ENCODE results near the gene ALG14.

Gene ALG14

GRCh38 chr1:94951509-94952208 is 121.1 kb downstream of the ALG14 start:
- no peaks in the 10 kb centered on the region for H3K36me3 ChIP-seq (ENCODE audit: insufficient read depth, low read length)
- no peak for ATAC-seq (ENCODE audit: insufficient read depth, low read depth)
- H4K20me1 ChIP-seq (ENCODE audit: insufficient read depth, low read length), result no peaks in the 10 kb centered on the region
- peaks cover 17% of the 10 kb centered on the region for H3K4me1 ChIP-seq (ENCODE audit: insufficient read depth, low read length)
- no peak overlapping the region for H3K27ac ChIP-seq (ENCODE audit: low read length)
- H3K27me3 ChIP-seq (ENCODE audit: insufficient read depth, low read length, poor library complexity), result no peaks in the 10 kb centered on the region
- no peak overlapping the region for H3K4me2 ChIP-seq (ENCODE audit: insufficient read depth, low read length)
- DNase-seq, result no peak
- TF ChIP-seq CTCF (IDR thresholded peaks at IDR 0.05; ENCODE audit: borderline replicate concordance, extremely low read depth, low read length, poor library complexity, severe bottlenecking) (no peak), EZH2 (IDR thresholded peaks at IDR 0.05; ENCODE audit: borderline replicate concordance, low read depth, low read length, severe bottlenecking) (no peak)
- no peak overlapping the region for H3K9ac ChIP-seq (ENCODE audit: low read depth, low read length)
- H3K9me3 ChIP-seq (ENCODE audit: insufficient read depth, low read length, severe bottlenecking), result no peaks in the 10 kb centered on the region
- H2AFZ ChIP-seq (ENCODE audit: low read depth, low read length), result no peak overlapping the region
- no peaks in the 10 kb centered on the region for H3K79me2 ChIP-seq (ENCODE audit: insufficient read depth, low read length)
- H3K4me3 ChIP-seq (ENCODE audit: low read depth in 1 of 2, low read length in 2 of 2), result no peak overlapping the region

- Histone ChIP-seq H4K20me1 (ENCODE audit: insufficient read depth, low read length) (no peaks in the 10 kb centered on the region), H3K9me3 (ENCODE audit: insufficient read depth, low read length, severe bottlenecking) (no peaks in the 10 kb centered on the region), H3K36me3 (ENCODE audit: insufficient read depth, low read length) (no peaks in the 10 kb centered on the region), H3K4me1 (ENCODE audit: insufficient read depth, low read length) (peaks cover 17% of the 10 kb centered on the region), H3K79me2 (ENCODE audit: insufficient read depth, low read length) (no peaks in the 10 kb centered on the region), H3K27ac (ENCODE audit: low read length) (no peak overlapping the region), H3K27me3 (ENCODE audit: insufficient read depth, low read length, poor library complexity) (no peaks in the 10 kb centered on the region), H3K9ac (ENCODE audit: low read depth, low read length) (no peak overlapping the region), H3K4me2 (ENCODE audit: insufficient read depth, low read length) (no peak overlapping the region), H2AFZ (ENCODE audit: low read depth, low read length) (no peak overlapping the region), H3K4me3 (ENCODE audit: low read depth in 1 of 2, low read length in 2 of 2) (no peak overlapping the region)
- DNase-seq, result no peak
- TF ChIP-seq CTCF (IDR thresholded peaks at IDR 0.05; ENCODE audit: borderline replicate concordance, extremely low read depth, low read length, poor library complexity, severe bottlenecking) (no peak), EZH2 (IDR thresholded peaks at IDR 0.05; ENCODE audit: borderline replicate concordance, low read depth, low read length, severe bottlenecking) (no peak)
- ATAC-seq (ENCODE audit: insufficient read depth, low read depth), result no peak
These were observed 121.7 kb downstream of the ALG14 start for GRCh38 chr1:94951046-94951445.

- peak; percentile 53 for DNase-seq
- no peaks in the 10 kb centered on the region for H4K20me1 ChIP-seq (ENCODE audit: insufficient read depth, low read length)
- H3K79me2 ChIP-seq (ENCODE audit: insufficient read depth, low read length), result no peaks in the 10 kb centered on the region
- H3K4me2 ChIP-seq (ENCODE audit: insufficient read depth, low read length), result no peak overlapping the region
- H3K9me3 ChIP-seq (ENCODE audit: insufficient read depth, low read length, severe bottlenecking), result no peaks in the 10 kb centered on the region
- H3K4me3 ChIP-seq (ENCODE audit: low read depth in 1 of 2, low read length in 2 of 2), result no peak overlapping the region
- ATAC-seq (ENCODE audit: insufficient read depth, low read depth), result peak; percentile 81
- no peak overlapping the region for H3K9ac ChIP-seq (ENCODE audit: low read depth, low read length)
- no peaks in the 10 kb centered on the region for H3K36me3 ChIP-seq (ENCODE audit: insufficient read depth, low read length)
- no peak for TF ChIP-seq EZH2 (IDR thresholded peaks at IDR 0.05; ENCODE audit: borderline replicate concordance, low read depth, low read length, severe bottlenecking)
- no peak overlapping the region for H3K27ac ChIP-seq (ENCODE audit: low read length)
- H3K4me1 ChIP-seq (ENCODE audit: insufficient read depth, low read length), result peaks cover 17% of the 10 kb centered on the region
- no peak overlapping the region for H2AFZ ChIP-seq (ENCODE audit: low read depth, low read length)
- H3K27me3 ChIP-seq (ENCODE audit: insufficient read depth, low read length, poor library complexity), result no peaks in the 10 kb centered on the region
These were observed 122.8 kb downstream of the ALG14 start for GRCh38 chr1:94949681-94950661.

- no peak for DNase-seq
- H2AFZ ChIP-seq (ENCODE audit: low read depth, low read length), result 0 out of 2 replicates have a peak overlapping the region, but pooled peaks have one; percentile 9
- H3K27ac ChIP-seq (ENCODE audit: low read length), result no peak overlapping the region
- H3K4me3 ChIP-seq (ENCODE audit: low read depth in 1 of 2, low read length in 2 of 2), result no peak overlapping the region
- H3K9me3 ChIP-seq (ENCODE audit: insufficient read depth, low read length, severe bottlenecking), result no peaks in the 10 kb centered on the region
- ATAC-seq (ENCODE audit: insufficient read depth, low read depth), result no peak
- TF ChIP-seq CTCF (IDR thresholded peaks at IDR 0.05; ENCODE audit: borderline replicate concordance, extremely low read depth, low read length, poor library complexity, severe bottlenecking), result no peak
- no peaks in the 10 kb centered on the region for H3K79me2 ChIP-seq (ENCODE audit: insufficient read depth, low read length)
- no peak overlapping the region for H3K4me2 ChIP-seq (ENCODE audit: insufficient read depth, low read length)
- no peak overlapping the region for H3K9ac ChIP-seq (ENCODE audit: low read depth, low read length)
- H3K36me3 ChIP-seq (ENCODE audit: insufficient read depth, low read length), result no peaks in the 10 kb centered on the region
- H3K27me3 ChIP-seq (ENCODE audit: insufficient read depth, low read length, poor library complexity), result peaks cover 3% of the 10 kb centered on the region
- peaks cover 15% of the 10 kb centered on the region for H3K4me1 ChIP-seq (ENCODE audit: insufficient read depth, low read length)
- no peaks in the 10 kb centered on the region for H4K20me1 ChIP-seq (ENCODE audit: insufficient read depth, low read length)
These were observed 125.3 kb downstream of the ALG14 start for GRCh38 chr1:94947437-94947836.

Measured in DND-41 (cell line).